Mesothelial cell of epicardium (in vitro differentiated cells): ENCODE data around the gene ARMC5. TPM values are rescaled to one million over a fixed set of nuclear protein-coding genes. Genes with fewer than 3 reads are reported as not detected.

ENCODE experiments used
- DNase-seq, 2 experiments: peaks; one replicate each; pipeline ENCODE4 v3.0.0; 2021; ENCODE audit warnings: low spot score in 2 of 2; ENCODE audit not compliant: unreplicated experiment in 2 of 2
- H3K27ac Mint-ChIP-seq: 2 replicates; pipeline ENCODE4 v1.8.0; 2021; ENCODE audit warnings: mixed read lengths
- H3K27me3 Mint-ChIP-seq: 2 replicates; pipeline ENCODE4 v1.8.0; 2021; ENCODE audit warnings: low read depth, mixed read lengths
- H3K36me3 Mint-ChIP-seq: 2 replicates; pipeline ENCODE4 v1.8.0; 2021; ENCODE audit warnings: mixed read lengths
- H3K4me1 Mint-ChIP-seq: 2 replicates; pipeline ENCODE4 v1.8.0; 2021; ENCODE audit warnings: mixed read lengths
- H3K4me3 Mint-ChIP-seq: 2 replicates; pipeline ENCODE4 v1.8.0; 2021; ENCODE audit warnings: mild to moderate bottlenecking, moderate library complexity, mixed read lengths
- H3K9me3 Mint-ChIP-seq: 2 replicates; pipeline ENCODE4 v1.8.0; 2021; ENCODE audit warnings: mixed read lengths
- CTCF ChIP-seq: fragments of 200-600 bp; sonication (generic); IDR thresholded peaks from one replicate; pipeline ENCODE4 v1.5.0; 2021; ENCODE audit warnings: antibody characterized with exemption; ENCODE audit not compliant: unreplicated experiment
- total RNA-seq: library from RNA; stranded (reverse); gene quantifications from 3 replicates; pipeline ENCODE4 v1.2.1, GENCODE V29; 2021

The ARMC5 gene
- total RNA-seq, 1 donor from 2014 or later = 18.5 TPM

- DNase-seq = no peak
- peaks cover 13% of the 10 kb centered on the region for H3K36me3 Mint-ChIP-seq
- no peak for TF ChIP-seq CTCF
- H3K9me3 Mint-ChIP-seq = no peaks in the 10 kb centered on the region
- no peak overlapping the region for H3K27ac Mint-ChIP-seq
- H3K4me1 Mint-ChIP-seq = peaks cover 3% of the 10 kb centered on the region
- peaks cover 69% of the 10 kb centered on the region for H3K27me3 Mint-ChIP-seq
- H3K4me3 Mint-ChIP-seq = peak overlapping the region; percentile 22
These were observed 26.7 kb downstream of the ARMC5 start for GRCh38 chr16:31486045-31486444.

GRCh38 chr16:31487071-31487719, 27.9 kb downstream of the ARMC5 start:
- H3K9me3 Mint-ChIP-seq = no peaks in the 10 kb centered on the region
- TF ChIP-seq CTCF = no peak
- H3K27ac Mint-ChIP-seq = no peak overlapping the region
- peaks cover 13% of the 10 kb centered on the region for H3K36me3 Mint-ChIP-seq
- peaks cover 3% of the 10 kb centered on the region for H3K4me1 Mint-ChIP-seq
- DNase-seq = no peak
- H3K4me3 Mint-ChIP-seq = peak overlapping the region; percentile 75
- H3K27me3 Mint-ChIP-seq = peaks cover 63% of the 10 kb centered on the region

- H3K36me3 Mint-ChIP-seq = peaks cover 18% of the 10 kb centered on the region
- H3K27ac Mint-ChIP-seq = no peak overlapping the region
- H3K9me3 Mint-ChIP-seq = no peaks in the 10 kb centered on the region
- TF ChIP-seq CTCF = no peak
- H3K27me3 Mint-ChIP-seq = peaks cover 56% of the 10 kb centered on the region
- peak in 1 of 2 experiments; percentile 63 for DNase-seq
- peaks cover 3% of the 10 kb centered on the region for H3K4me1 Mint-ChIP-seq
- H3K4me3 Mint-ChIP-seq = peak overlapping the region; percentile 75
These were observed 28.6 kb downstream of the ARMC5 start for GRCh38 chr16:31487720-31488467.

- H3K36me3 Mint-ChIP-seq = peaks cover 25% of the 10 kb centered on the region
- H3K9me3 Mint-ChIP-seq = no peaks in the 10 kb centered on the region
- peaks cover 3% of the 10 kb centered on the region for H3K4me1 Mint-ChIP-seq
- H3K27me3 Mint-ChIP-seq = peaks cover 51% of the 10 kb centered on the region
- no peak for TF ChIP-seq CTCF
- H3K27ac Mint-ChIP-seq = no peak overlapping the region
- no peak for DNase-seq
- peak overlapping the region; percentile 75 for H3K4me3 Mint-ChIP-seq
These were observed 29.4 kb downstream of the ARMC5 start for GRCh38 chr16:31488468-31489297.

- H3K4me1 Mint-ChIP-seq = peaks cover 3% of the 10 kb centered on the region
- peak overlapping the region; percentile 28 for H3K4me3 Mint-ChIP-seq
- no peak for TF ChIP-seq CTCF
- H3K36me3 Mint-ChIP-seq = peaks cover 26% of the 10 kb centered on the region
- H3K27me3 Mint-ChIP-seq = peaks cover 47% of the 10 kb centered on the region
- DNase-seq = no peak
- H3K9me3 Mint-ChIP-seq = no peaks in the 10 kb centered on the region
- H3K27ac Mint-ChIP-seq = no peak overlapping the region
These were observed 29.9 kb downstream of the ARMC5 start for GRCh38 chr16:31489298-31489564.
